Chondrocyte (in vitro differentiated cells): ENCODE data around the gene SEMA3G. TPM values are rescaled to one million over a fixed set of nuclear protein-coding genes. Genes with fewer than 3 reads are reported as not detected.

Experiments
- DNase-seq: peaks from one replicate; pipeline ENCODE4 v3.0.0; 2021; ENCODE audit warnings: mixed read lengths, low spot score
- H3K27ac Mint-ChIP-seq: one replicate; pipeline ENCODE4 v1.8.0; 2021; ENCODE audit warnings: mild to moderate bottlenecking, moderate library complexity, mixed read lengths; ENCODE audit not compliant: unreplicated experiment
- H3K27me3 Mint-ChIP-seq: 2 replicates; pipeline ENCODE4 v1.8.0; 2021; ENCODE audit warnings: low read depth, mixed read lengths
- H3K36me3 Mint-ChIP-seq: 2 replicates; pipeline ENCODE4 v1.8.0; 2021; ENCODE audit warnings: low read depth, mixed read lengths
- H3K4me1 Mint-ChIP-seq: 2 replicates; pipeline ENCODE4 v1.8.0; 2021; ENCODE audit warnings: low read depth, mild to moderate bottlenecking, mixed read lengths
- H3K4me3 Mint-ChIP-seq: one replicate; pipeline ENCODE4 v1.8.0; 2021; ENCODE audit warnings: mild to moderate bottlenecking, moderate library complexity, mixed read lengths; ENCODE audit not compliant: unreplicated experiment
- H3K9me3 Mint-ChIP-seq: 2 replicates; pipeline ENCODE4 v1.8.0; 2021; ENCODE audit warnings: low read depth, mixed read lengths
- total RNA-seq: library from RNA; stranded (reverse); gene quantifications from 3 replicates; pipeline ENCODE4 v1.2.1, GENCODE V29; 2021
- TF ChIP-seq, protein P1 (sequence below): fragments of 200-600 bp; sonication (generic); IDR thresholded peaks from 2 replicates; pipeline ENCODE4 v1.5.0; 2021; ENCODE audit warnings: antibody characterized with exemption, mild to moderate bottlenecking, moderate library complexity

The SEMA3G gene
- total RNA-seq, 1 donor from 2014 or later: 0.17 TPM

DNA sequence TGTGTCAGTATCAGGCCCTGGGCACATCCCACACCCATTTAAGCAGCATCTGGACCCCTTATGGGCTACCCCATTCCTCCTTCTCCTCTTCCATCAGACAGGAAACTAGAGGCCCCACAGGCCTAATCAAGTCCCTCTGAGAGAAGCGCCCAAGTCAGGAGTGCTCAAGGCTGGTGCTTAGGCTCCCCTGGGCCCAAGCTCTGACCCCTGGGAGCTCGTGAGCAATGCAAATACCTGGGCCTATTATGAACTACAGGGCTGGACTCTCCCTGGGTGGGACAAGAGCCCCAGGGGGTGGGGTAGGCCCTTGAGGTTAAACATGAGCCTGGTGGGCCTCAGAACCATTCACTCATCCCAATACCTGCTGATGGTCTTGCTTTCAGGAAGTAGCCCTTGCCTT lies 57.4 kb downstream of the SEMA3G start:
- TF ChIP-seq, protein P1, sequence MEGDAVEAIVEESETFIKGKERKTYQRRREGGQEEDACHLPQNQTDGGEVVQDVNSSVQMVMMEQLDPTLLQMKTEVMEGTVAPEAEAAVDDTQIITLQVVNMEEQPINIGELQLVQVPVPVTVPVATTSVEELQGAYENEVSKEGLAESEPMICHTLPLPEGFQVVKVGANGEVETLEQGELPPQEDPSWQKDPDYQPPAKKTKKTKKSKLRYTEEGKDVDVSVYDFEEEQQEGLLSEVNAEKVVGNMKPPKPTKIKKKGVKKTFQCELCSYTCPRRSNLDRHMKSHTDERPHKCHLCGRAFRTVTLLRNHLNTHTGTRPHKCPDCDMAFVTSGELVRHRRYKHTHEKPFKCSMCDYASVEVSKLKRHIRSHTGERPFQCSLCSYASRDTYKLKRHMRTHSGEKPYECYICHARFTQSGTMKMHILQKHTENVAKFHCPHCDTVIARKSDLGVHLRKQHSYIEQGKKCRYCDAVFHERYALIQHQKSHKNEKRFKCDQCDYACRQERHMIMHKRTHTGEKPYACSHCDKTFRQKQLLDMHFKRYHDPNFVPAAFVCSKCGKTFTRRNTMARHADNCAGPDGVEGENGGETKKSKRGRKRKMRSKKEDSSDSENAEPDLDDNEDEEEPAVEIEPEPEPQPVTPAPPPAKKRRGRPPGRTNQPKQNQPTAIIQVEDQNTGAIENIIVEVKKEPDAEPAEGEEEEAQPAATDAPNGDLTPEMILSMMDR: no peak
- no peak overlapping the region for H3K27ac Mint-ChIP-seq
- no peaks in the 10 kb centered on the region for H3K27me3 Mint-ChIP-seq
- no peak for DNase-seq
- H3K4me3 Mint-ChIP-seq: no peak overlapping the region
- H3K4me1 Mint-ChIP-seq: no peaks in the 10 kb centered on the region
- peaks cover 4% of the 10 kb centered on the region for H3K36me3 Mint-ChIP-seq
- no peaks in the 10 kb centered on the region for H3K9me3 Mint-ChIP-seq

DNA sequence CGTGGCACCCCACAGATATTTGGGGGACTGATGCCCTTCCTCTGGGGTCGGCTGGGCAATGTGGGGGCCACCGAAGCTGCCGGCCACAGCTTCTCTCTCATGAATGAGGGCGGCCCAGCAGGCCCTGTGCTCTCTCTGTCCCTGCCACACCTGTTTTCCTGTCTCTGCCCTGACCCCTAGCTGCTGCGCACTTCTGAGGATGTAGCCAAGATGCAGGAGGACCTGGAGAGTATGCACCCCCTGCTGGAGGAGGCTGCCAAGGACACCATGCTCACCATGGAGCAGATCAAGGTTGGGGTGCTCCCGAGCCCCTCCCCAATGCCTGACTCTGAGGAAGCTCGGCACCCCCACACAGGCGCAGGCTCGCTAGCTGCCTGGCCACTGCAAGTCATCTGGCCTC lies 59.7 kb downstream of the SEMA3G start:
- TF ChIP-seq, protein P1: peak; percentile 70
- Mint-ChIP-seq H3K36me3 (no peaks in the 10 kb centered on the region), H3K27ac (no peak overlapping the region), H3K9me3 (no peaks in the 10 kb centered on the region), H3K27me3 (no peaks in the 10 kb centered on the region), H3K4me3 (no peak overlapping the region), H3K4me1 (no peaks in the 10 kb centered on the region)
- DNase-seq: no peak

DNA sequence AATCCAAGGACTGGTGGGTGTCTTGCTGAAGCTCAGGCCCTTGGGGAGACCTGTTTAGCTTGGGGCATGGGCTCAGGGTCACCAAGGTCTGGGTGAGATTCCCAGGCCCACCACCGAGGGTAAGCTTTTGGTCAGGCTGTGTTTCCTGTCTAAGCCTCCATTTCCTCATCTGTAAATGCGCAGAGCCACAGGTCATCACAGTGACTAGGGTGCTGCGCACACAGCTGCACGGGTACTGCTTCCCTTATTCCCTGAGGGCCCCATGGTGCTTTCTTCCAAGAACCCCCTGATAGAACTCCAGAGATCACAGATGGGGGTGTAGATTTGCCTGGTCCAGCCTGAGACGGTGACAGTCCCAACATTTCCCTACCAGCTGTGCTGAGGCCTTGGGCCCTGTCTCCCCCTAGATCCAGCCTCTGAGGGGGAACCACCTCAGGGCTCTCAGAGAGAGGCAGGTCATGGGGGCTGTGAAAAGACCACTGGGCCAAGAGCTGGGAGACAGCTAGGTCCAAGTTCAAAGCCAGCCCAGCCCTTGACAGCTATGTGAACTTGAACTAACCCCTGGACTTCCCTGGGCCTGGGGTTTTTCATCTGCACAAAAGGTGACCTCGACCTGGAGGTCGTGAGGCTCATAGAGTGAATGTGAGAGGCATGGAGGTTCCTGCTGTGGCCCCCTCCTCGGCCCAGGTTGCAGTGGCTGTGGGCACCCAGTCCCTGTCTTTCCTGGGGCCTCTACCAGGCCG lies 60.7 kb downstream of the SEMA3G start:
- no peaks in the 10 kb centered on the region for H3K27me3 Mint-ChIP-seq
- H3K36me3 Mint-ChIP-seq: no peaks in the 10 kb centered on the region
- H3K4me1 Mint-ChIP-seq: no peaks in the 10 kb centered on the region
- H3K27ac Mint-ChIP-seq: no peak overlapping the region
- no peak overlapping the region for H3K4me3 Mint-ChIP-seq
- no peaks in the 10 kb centered on the region for H3K9me3 Mint-ChIP-seq
- no peak for DNase-seq
- TF ChIP-seq, protein P1: no peak

DNA sequence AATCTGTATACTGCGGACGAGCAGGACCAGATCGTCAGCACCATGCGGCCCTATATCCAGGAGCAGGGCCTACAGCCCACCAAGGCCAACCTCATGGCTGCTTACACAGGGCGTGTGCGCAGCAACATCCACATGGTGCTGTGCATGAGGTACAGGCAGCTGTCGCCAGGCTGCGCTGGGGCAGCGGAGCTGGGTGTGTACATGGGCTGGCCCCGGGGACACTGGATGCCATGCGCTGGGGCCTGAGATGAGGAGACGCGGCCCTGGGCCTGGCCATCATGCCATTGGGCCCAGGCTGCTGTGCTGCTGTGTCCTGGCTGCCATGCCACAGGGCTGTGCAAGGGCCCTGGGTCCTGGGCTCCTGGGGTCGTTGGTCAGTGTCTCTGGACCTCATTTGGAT lies 61.5 kb downstream of the SEMA3G start:
- TF ChIP-seq, protein P1: no peak
- H3K4me3 Mint-ChIP-seq: no peak overlapping the region
- no peaks in the 10 kb centered on the region for H3K4me1 Mint-ChIP-seq
- no peak for DNase-seq
- H3K27me3 Mint-ChIP-seq: no peaks in the 10 kb centered on the region
- H3K9me3 Mint-ChIP-seq: no peaks in the 10 kb centered on the region
- no peaks in the 10 kb centered on the region for H3K36me3 Mint-ChIP-seq
- H3K27ac Mint-ChIP-seq: no peak overlapping the region

Other genes with a start within 250 kb of the SEMA3G start
- 37.5 to 39.8 TPM (median 38.3 TPM) in 3 replicates for gene ALAS1, start 246.9 kb downstream of the SEMA3G start, total RNA-seq
- gene TLR9, start 219.5 kb downstream of the SEMA3G start, total RNA-seq: 0.12 TPM in 1 of 3 replicates, not detected in the others
- gene TWF2, start 205.9 kb downstream of the SEMA3G start, total RNA-seq: 58.9 to 65.9 TPM (median 65.2 TPM) in 3 replicates
- 14.5 to 20.8 TPM (median 20.1 TPM) in 3 replicates for gene PPM1M, start 199.3 kb downstream of the SEMA3G start, total RNA-seq
- gene WDR82, start 166.5 kb downstream of the SEMA3G start, total RNA-seq: 73.0 to 74.9 TPM (median 74.7 TPM) in 3 replicates
- 4.8 to 9.8 TPM (median 5.0 TPM) in 3 replicates for gene GLYCTK, start 157.3 kb downstream of the SEMA3G start, total RNA-seq
- 5.0 to 9.4 TPM (median 5.4 TPM) in 3 replicates for gene DNAH1, start 128.8 kb downstream of the SEMA3G start, total RNA-seq
- gene BAP1, start 35.1 kb downstream of the SEMA3G start, total RNA-seq: 82.1 to 85.4 TPM (median 84.3 TPM) in 3 replicates
- gene PHF7, start 34.4 kb downstream of the SEMA3G start, total RNA-seq: 5.1 to 7.1 TPM (median 5.5 TPM) in 3 replicates
- 3.3 to 13.7 TPM (median 12.7 TPM) in 3 replicates for gene TNNC1, start 8.9 kb upstream of the SEMA3G start, total RNA-seq
- 97.6 to 121 TPM (median 101 TPM) in 3 replicates for gene NISCH, start 10.5 kb upstream of the SEMA3G start, total RNA-seq
- gene STAB1, start 50.2 kb upstream of the SEMA3G start, total RNA-seq: not detected in 3 replicates
- gene NT5DC2, start 88.8 kb upstream of the SEMA3G start, total RNA-seq: 283 to 309 TPM (median 298 TPM) in 3 replicates
- 13.7 to 30.4 TPM (median 16.9 TPM) in 3 replicates for gene UQCC5, start 91.5 kb upstream of the SEMA3G start, total RNA-seq
- gene PBRM1, start 240.8 kb upstream of the SEMA3G start, total RNA-seq: 66.1 to 76.0 TPM (median 69.0 TPM) in 3 replicates
- 61.5 to 91.9 TPM (median 66.4 TPM) in 3 replicates for gene GNL3, start 240.9 kb upstream of the SEMA3G start, total RNA-seq